Ramos (cell line): ENCODE data around the gene ANO1.

Source experiments
- in situ Hi-C: fragments of 300-500 bp; cut with MboI; formaldehyde crosslinking; loops from one replicate; pipeline ENCODE4 v1.14.3; 2022; ENCODE audit warnings: low sequenced_read_pairs; ENCODE audit not compliant: unreplicated experiment

ANO1 gene

GRCh38 chr11:70049045-70049444 lies 29.1 kb upstream of the ANO1 start:
- in situ Hi-C loops: no loop called here

GRCh38 chr11:70050243-70050642 lies 27.9 kb upstream of the ANO1 start:
- in situ Hi-C loops: no loop called here

- in situ Hi-C loops: no loop called here
Measured at GRCh38 chr11:70054004-70054403, 24.1 kb upstream of the ANO1 start.

GRCh38 chr11:70055444-70055843 lies 22.7 kb upstream of the ANO1 start:
- in situ Hi-C loops: no loop called here

GRCh38 chr11:70057080-70057479 lies 21.0 kb upstream of the ANO1 start:
- in situ Hi-C loops: no loop called here

- in situ Hi-C loops: no loop called here
Measured at GRCh38 chr11:70059971-70060370, 18.1 kb upstream of the ANO1 start.

GRCh38 chr11:70060611-70061293 lies 17.4 kb upstream of the ANO1 start:
- in situ Hi-C loops: no loop called here

GRCh38 chr11:70061734-70062133 lies 16.4 kb upstream of the ANO1 start:
- in situ Hi-C loops: no loop called here

- in situ Hi-C loops: no loop called here
Measured at GRCh38 chr11:70063121-70063520, 15.0 kb upstream of the ANO1 start.

GRCh38 chr11:70063555-70063954 lies 14.6 kb upstream of the ANO1 start:
- in situ Hi-C loops: no loop called here

- in situ Hi-C loops: no loop called here
Measured at GRCh38 chr11:70064008-70064725, 13.9 kb upstream of the ANO1 start.

GRCh38 chr11:70064726-70065317 lies 13.3 kb upstream of the ANO1 start:
- in situ Hi-C loops: no loop called here

- in situ Hi-C loops: no loop called here
Measured at GRCh38 chr11:70065318-70066135, 12.6 kb upstream of the ANO1 start.

GRCh38 chr11:70066136-70066520 lies 12.0 kb upstream of the ANO1 start:
- in situ Hi-C loops: no loop called here

- in situ Hi-C loops: no loop called here
Measured at GRCh38 chr11:70066628-70067027, 11.5 kb upstream of the ANO1 start.

GRCh38 chr11:70067036-70067435 lies 11.1 kb upstream of the ANO1 start:
- in situ Hi-C loops: no loop called here

GRCh38 chr11:70067591-70068341 lies 10.4 kb upstream of the ANO1 start:
- in situ Hi-C loops: no loop called here

- in situ Hi-C loops: no loop called here
Measured at GRCh38 chr11:70068345-70068744, 9.8 kb upstream of the ANO1 start.

GRCh38 chr11:70068950-70069349 lies 9.2 kb upstream of the ANO1 start:
- in situ Hi-C loops: no loop called here

- in situ Hi-C loops: no loop called here
Measured at GRCh38 chr11:70070706-70071105, 7.4 kb upstream of the ANO1 start.
